ENCODE measurements around the gene SLC24A3.

- no peak for TF ChIP-seq EZH2 (IDR thresholded peaks at IDR 0.05; ENCODE audit: insufficient read depth, poor library complexity, severe bottlenecking)
- TF ChIP-seq EZH2phosphoT487 (IDR thresholded peaks at IDR 0.05; ENCODE audit: insufficient read depth, low read depth): no peak
These were observed 43.6 kb downstream of the SLC24A3 start for GRCh38 chr20:19256085-19256484.
